C4-2B (cell line): ENCODE data around the gene PAK5.

ENCODE experiments used
- ZFX ChIP-seq: fragments of 450-650 bp; IDR thresholded peaks from 2 replicates; pipeline ENCODE4 v1.6.1; 2017
- TF ChIP-seq, protein P1 (sequence below): fragments of 450-650 bp; conservative IDR thresholded peaks from 2 replicates; pipeline ENCODE4 v1.5.1; 2017; ENCODE audit warnings: mild to moderate bottlenecking

DNA sequence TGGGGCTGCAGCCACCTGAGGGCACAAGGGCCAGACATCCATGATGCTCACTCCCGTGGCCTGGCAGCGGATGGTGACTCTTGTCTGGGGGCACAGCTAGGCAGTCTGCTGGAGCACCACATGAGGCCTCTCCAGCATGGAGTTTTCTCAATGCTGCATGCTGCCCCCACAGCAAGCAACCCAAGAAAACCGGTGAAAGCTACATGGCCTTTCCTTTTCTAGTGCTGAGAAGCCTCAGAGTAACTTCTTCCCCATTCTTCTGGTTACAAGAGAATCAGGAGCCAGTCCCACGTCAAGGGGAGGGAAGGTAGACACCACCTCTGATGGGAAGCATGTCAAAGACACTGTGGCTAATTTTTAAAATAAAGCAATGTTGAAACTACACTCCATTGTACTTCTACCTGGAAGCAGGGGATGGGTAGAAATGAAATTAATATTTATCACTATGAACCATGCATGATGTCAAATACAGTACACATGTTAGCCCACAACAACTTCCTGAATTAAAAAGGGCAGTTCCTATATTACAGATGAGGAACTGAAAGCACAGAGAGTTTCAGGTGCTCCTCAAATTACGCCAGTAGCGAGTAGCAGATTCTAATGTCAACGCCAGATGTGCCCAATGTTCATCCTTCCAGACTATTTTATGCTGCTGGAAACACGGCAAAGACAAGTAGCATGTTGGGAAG lies 223.0 kb downstream of the PAK5 start:
- TF ChIP-seq, protein P1, sequence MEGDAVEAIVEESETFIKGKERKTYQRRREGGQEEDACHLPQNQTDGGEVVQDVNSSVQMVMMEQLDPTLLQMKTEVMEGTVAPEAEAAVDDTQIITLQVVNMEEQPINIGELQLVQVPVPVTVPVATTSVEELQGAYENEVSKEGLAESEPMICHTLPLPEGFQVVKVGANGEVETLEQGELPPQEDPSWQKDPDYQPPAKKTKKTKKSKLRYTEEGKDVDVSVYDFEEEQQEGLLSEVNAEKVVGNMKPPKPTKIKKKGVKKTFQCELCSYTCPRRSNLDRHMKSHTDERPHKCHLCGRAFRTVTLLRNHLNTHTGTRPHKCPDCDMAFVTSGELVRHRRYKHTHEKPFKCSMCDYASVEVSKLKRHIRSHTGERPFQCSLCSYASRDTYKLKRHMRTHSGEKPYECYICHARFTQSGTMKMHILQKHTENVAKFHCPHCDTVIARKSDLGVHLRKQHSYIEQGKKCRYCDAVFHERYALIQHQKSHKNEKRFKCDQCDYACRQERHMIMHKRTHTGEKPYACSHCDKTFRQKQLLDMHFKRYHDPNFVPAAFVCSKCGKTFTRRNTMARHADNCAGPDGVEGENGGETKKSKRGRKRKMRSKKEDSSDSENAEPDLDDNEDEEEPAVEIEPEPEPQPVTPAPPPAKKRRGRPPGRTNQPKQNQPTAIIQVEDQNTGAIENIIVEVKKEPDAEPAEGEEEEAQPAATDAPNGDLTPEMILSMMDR, result no peak
- no peak for TF ChIP-seq ZFX
